Islet precursor cell (in vitro differentiated cells): ENCODE measurements around the gene PIK3C2B.
"Not testable (repeated sequence)": the region's sequence is repeated elsewhere in the genome, so short reads cannot be mapped to it uniquely, and the experiment has no call there.

ENCODE experiments used
- DNase-seq: peaks from one replicate; pipeline ENCODE4 v3.0.0-alpha.2; 2018

The PIK3C2B gene

GRCh38 chr1:204507317-204508105 lies 12.9 kb upstream of the PIK3C2B start:
- peak; percentile 81 for DNase-seq

GRCh38 chr1:204506969-204507316 lies 12.3 kb upstream of the PIK3C2B start:
- peak; percentile 92 for DNase-seq

- peak; percentile 85 for DNase-seq
Observed at GRCh38 chr1:204506201-204506968, 11.8 kb upstream of the PIK3C2B start.

GRCh38 chr1:204505674-204506200 lies 11.1 kb upstream of the PIK3C2B start:
- no peak for DNase-seq

GRCh38 chr1:204503913-204504519 lies 9.4 kb upstream of the PIK3C2B start:
- DNase-seq = no peak

- no peak for DNase-seq
Observed at GRCh38 chr1:204503122-204503912, 8.7 kb upstream of the PIK3C2B start.

GRCh38 chr1:204502241-204502640 lies 7.6 kb upstream of the PIK3C2B start:
- no peak for DNase-seq

GRCh38 chr1:204499511-204500468 lies 5.2 kb upstream of the PIK3C2B start:
- DNase-seq = no peak

- no peak for DNase-seq
Observed at GRCh38 chr1:204498981-204499380, 4.4 kb upstream of the PIK3C2B start.

GRCh38 chr1:204495777-204496176 lies 1.2 kb upstream of the PIK3C2B start:
- DNase-seq = no peak

- no peak for DNase-seq
Observed at GRCh38 chr1:204495078-204495753, 611 bp upstream of the PIK3C2B start.

GRCh38 chr1:204493984-204494280 lies 673 bp downstream of the PIK3C2B start:
- DNase-seq = peak; percentile 79

- DNase-seq = peak; percentile 71
Observed at GRCh38 chr1:204493145-204493983, 1.2 kb downstream of the PIK3C2B start.

- no peak for DNase-seq
Observed at GRCh38 chr1:204491655-204492054, 3.0 kb downstream of the PIK3C2B start.

- no peak for DNase-seq
Observed at GRCh38 chr1:204487256-204487615, 7.4 kb downstream of the PIK3C2B start.

GRCh38 chr1:204486513-204487255 lies 7.9 kb downstream of the PIK3C2B start:
- DNase-seq = not testable (repeated sequence)

- DNase-seq = no peak
Observed at GRCh38 chr1:204483791-204484190, 10.8 kb downstream of the PIK3C2B start.

- no peak for DNase-seq
Observed at GRCh38 chr1:204480515-204480914, 14.1 kb downstream of the PIK3C2B start.

- peak; percentile 73 for DNase-seq
Observed at GRCh38 chr1:204479387-204480136, 15.0 kb downstream of the PIK3C2B start.
